CD4-positive, alpha-beta T cell (primary cell): ENCODE results near the gene F8. TPM values are rescaled to one million over a fixed set of nuclear protein-coding genes. Genes with fewer than 3 reads are reported as not detected.

Experiments
- ATAC-seq: fragments of 200-7000 bp; cut with Tn5 transposase; one replicate; pipeline ENCODE4 v1.10.0; 2022; ENCODE audit warnings: mild to moderate bottlenecking; ENCODE audit not compliant: poor library complexity
- CTCF ChIA-PET: fragments of 350-600 bp; sonication (Branson Sonifier 250); formaldehyde crosslinking; loops from one replicate; lab custom pipeline; 2021; ENCODE audit warnings: antibody characterized with exemption, inconsistent platforms; lab: Charles Lee
- POLR2A ChIA-PET: fragments of 350-600 bp; sonication (Branson Sonifier 250); formaldehyde crosslinking; loops from one replicate; lab custom pipeline; 2021; ENCODE audit warnings: antibody characterized with exemption, inconsistent platforms; lab: Charles Lee
- DNase-seq, 14 experiments: peaks; one replicate each; pipeline ENCODE4 v3.0.0-alpha.2; 2013 to 2020; ENCODE audit warnings: mixed read lengths in 2 of 14
- H3K27ac ChIP-seq, 2 donors: one replicate each; pipeline versions ENCODE4 v1.5.1 to v1.7.0; 2013; ENCODE audit warnings: low read length in 2 of 2, low read depth in 1 of 2, mild to moderate bottlenecking in 1 of 2
- H3K27me3 ChIP-seq, 2 experiments: 1 replicate in 1 of 2; 2 replicates in 1 of 2; pipeline versions ENCODE4 v1.6.1 to v1.7.0; 2013; ENCODE audit warnings: low read length in 2 of 2, control low read depth in 1 of 2, mild to moderate bottlenecking in 1 of 2, moderate library complexity in 1 of 2; ENCODE audit not compliant: insufficient read depth in 2 of 2, control insufficient read depth in 1 of 2
- H3K36me3 ChIP-seq: one replicate; pipeline ENCODE4 v1.6.1; 2013; ENCODE audit warnings: low read length, control low read depth; ENCODE audit not compliant: insufficient read depth
- H3K4me1 ChIP-seq: one replicate; pipeline ENCODE4 v1.6.1; 2013; ENCODE audit warnings: low read length, control low read depth; ENCODE audit not compliant: insufficient read depth
- H3K4me3 ChIP-seq: one replicate; pipeline ENCODE4 v1.5.1; 2013; ENCODE audit warnings: mild to moderate bottlenecking, low read length, moderate library complexity
- H3K9me3 ChIP-seq, 2 experiments: 1 replicate in 1 of 2; 2 replicates in 1 of 2; pipeline versions ENCODE4 v1.6.1 to v1.7.0; 2013; ENCODE audit warnings: low read length in 2 of 2, mild to moderate bottlenecking in 2 of 2, control low read depth in 1 of 2, moderate library complexity in 1 of 2; ENCODE audit not compliant: control insufficient read depth in 1 of 2, insufficient read depth in 1 of 2
- H3K27ac Mint-ChIP-seq: one replicate; pipeline ENCODE4 v1.8.0; 2020; ENCODE audit warnings: mixed read lengths
- H3K27me3 Mint-ChIP-seq: one replicate; pipeline ENCODE4 v1.8.0; 2021; ENCODE audit warnings: mixed read lengths
- H3K36me3 Mint-ChIP-seq: one replicate; pipeline ENCODE4 v1.8.0; 2021; ENCODE audit warnings: low read depth, mixed read lengths
- H3K4me1 Mint-ChIP-seq: one replicate; pipeline ENCODE4 v1.8.0; 2021; ENCODE audit warnings: low read depth, mixed read lengths
- H3K4me3 Mint-ChIP-seq: one replicate; pipeline ENCODE4 v1.8.0; 2020; ENCODE audit warnings: mild to moderate bottlenecking, mixed read lengths
- H3K9me3 Mint-ChIP-seq: one replicate; pipeline ENCODE4 v1.8.0; 2020; ENCODE audit warnings: mixed read lengths
- CTCF ChIP-seq: fragments of 200-600 bp; IDR thresholded peaks from one replicate; pipeline ENCODE4 v1.8.0; 2022; ENCODE audit warnings: antibody characterized with exemption, mild to moderate bottlenecking
- intact Hi-C, 2 experiments: fragments of 100-400 bp; cut with DNase I in 1 of 2; cut with micrococcal nuclease in 1 of 2; formaldehyde crosslinking; loops; one replicate each; pipeline versions ENCODE4 v1.15.1 to v1.9.0; 2023 to 2025; cut with DNase I, micrococcal nuclease
- total RNA-seq, 174 experiments: library from RNA in 2 of 174; stranded (reverse) in 2 of 174; gene quantifications; one replicate each; pipeline ENCODE4 v1.2.3 and lab custom pipeline; 2021 to 2026

The F8 gene
- total RNA-seq, 2 experiments from 2014 or later, result 0.66 to 0.67 TPM

DNA sequence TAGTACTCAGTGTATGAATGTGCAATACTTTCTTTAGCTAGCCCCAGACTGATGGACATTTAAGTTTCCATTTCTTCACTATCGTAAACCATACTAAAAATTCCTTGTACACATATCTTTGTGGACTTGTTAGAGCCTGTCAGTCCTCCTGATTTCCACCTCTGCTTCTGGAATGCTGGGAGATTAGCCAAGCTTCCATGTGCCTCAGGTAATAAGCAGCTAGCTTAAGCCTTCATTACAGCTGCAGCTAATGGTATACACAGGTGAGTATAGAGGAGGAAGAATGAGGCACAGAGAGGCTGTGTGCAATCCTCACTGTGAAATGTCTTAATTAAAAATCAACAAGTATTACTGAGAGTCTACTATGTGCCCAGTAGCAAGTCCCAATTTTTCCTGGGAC lies 197.9 kb downstream of the F8 start:
- Mint-ChIP-seq H3K4me1 (no peaks in the 10 kb centered on the region), H3K4me3 (no peak overlapping the region), H3K27me3 (no peaks in the 10 kb centered on the region), H3K27ac (no peak overlapping the region), H3K9me3 (no peaks in the 10 kb centered on the region), H3K36me3 (no peaks in the 10 kb centered on the region)
- peaks cover 9% of the 10 kb centered on the region for H3K4me1 ChIP-seq
- intact Hi-C loops, result no loop called here
- CTCF ChIA-PET, result no interaction called here
- ATAC-seq, result no peak
- H3K4me3 ChIP-seq, result no peak overlapping the region
- DNase-seq, result no peak
- TF ChIP-seq CTCF, result no peak
- POLR2A ChIA-PET, result no interaction called here
- no peaks in the 10 kb centered on the region for H3K36me3 ChIP-seq
- H3K9me3 ChIP-seq, result no peaks in the 10 kb centered on the region
- H3K27ac ChIP-seq, result no peak overlapping the region
- no peaks in the 10 kb centered on the region for H3K27me3 ChIP-seq

- H3K27me3 ChIP-seq, result no peaks in the 10 kb centered on the region
- CTCF ChIA-PET, result no interaction called here
- ATAC-seq (no peak), DNase-seq (no peak)
- intact Hi-C loops, result no loop called here
- no peak overlapping the region for H3K27ac Mint-ChIP-seq
- H3K4me1 ChIP-seq, result no peaks in the 10 kb centered on the region
- no peak for TF ChIP-seq CTCF
- H3K27me3 Mint-ChIP-seq, result no peaks in the 10 kb centered on the region
- POLR2A ChIA-PET, result no interaction called here
- H3K4me3 ChIP-seq, result no peak overlapping the region
- H3K36me3 Mint-ChIP-seq, result no peaks in the 10 kb centered on the region
- no peaks in the 10 kb centered on the region for H3K36me3 ChIP-seq
- H3K9me3 ChIP-seq, result no peaks in the 10 kb centered on the region
- no peaks in the 10 kb centered on the region for H3K4me1 Mint-ChIP-seq
- H3K9me3 Mint-ChIP-seq, result no peaks in the 10 kb centered on the region
- H3K4me3 Mint-ChIP-seq, result no peak overlapping the region
- H3K27ac ChIP-seq, result no peak overlapping the region
These were observed 200.5 kb downstream of the F8 start for GRCh38 chrX:154822029-154822428.

DNA sequence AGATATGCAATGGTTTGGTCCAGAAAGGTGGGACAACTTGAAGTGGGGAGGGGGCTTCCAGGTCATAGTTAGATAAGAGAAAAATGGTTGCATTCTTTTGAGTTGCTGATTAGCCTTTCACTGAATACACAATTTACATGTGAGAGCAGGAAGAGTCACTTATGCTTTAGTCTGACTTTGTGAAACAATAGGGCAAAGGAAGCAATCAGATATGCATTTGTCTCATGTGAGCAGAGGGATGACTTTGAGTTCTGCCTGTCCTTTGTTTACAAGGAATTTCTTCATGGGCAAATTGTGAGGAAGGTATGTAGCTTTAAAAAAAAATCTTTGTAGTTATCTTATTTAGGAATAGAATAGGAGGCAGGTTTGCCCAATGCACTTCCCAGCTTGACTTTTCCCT lies 201.0 kb downstream of the F8 start:
- Histone ChIP-seq H3K27ac (no peak overlapping the region), H3K4me1 (no peaks in the 10 kb centered on the region), H3K9me3 (no peaks in the 10 kb centered on the region), H3K36me3 (no peaks in the 10 kb centered on the region), H3K27me3 (no peaks in the 10 kb centered on the region), H3K4me3 (no peak overlapping the region)
- CTCF ChIA-PET, result no interaction called here
- no peak overlapping the region for H3K27ac Mint-ChIP-seq
- no peaks in the 10 kb centered on the region for H3K36me3 Mint-ChIP-seq
- H3K4me1 Mint-ChIP-seq, result no peaks in the 10 kb centered on the region
- POLR2A ChIA-PET, result no interaction called here
- TF ChIP-seq CTCF, result no peak
- no peaks in the 10 kb centered on the region for H3K27me3 Mint-ChIP-seq
- intact Hi-C loops, result no loop called here
- no peak for DNase-seq
- no peaks in the 10 kb centered on the region for H3K9me3 Mint-ChIP-seq
- H3K4me3 Mint-ChIP-seq, result no peak overlapping the region
- ATAC-seq, result no peak
